GM21367 (cell line): Measurements from ENCODE around the gene CLIP4.

Source experiments
- ATAC-seq: cut with Tn5 transposase; IDR thresholded peaks from one replicate; pipeline ENCODE4 v1.9.1; 2021; ENCODE audit not compliant: unreplicated experiment

The CLIP4 gene

DNA sequence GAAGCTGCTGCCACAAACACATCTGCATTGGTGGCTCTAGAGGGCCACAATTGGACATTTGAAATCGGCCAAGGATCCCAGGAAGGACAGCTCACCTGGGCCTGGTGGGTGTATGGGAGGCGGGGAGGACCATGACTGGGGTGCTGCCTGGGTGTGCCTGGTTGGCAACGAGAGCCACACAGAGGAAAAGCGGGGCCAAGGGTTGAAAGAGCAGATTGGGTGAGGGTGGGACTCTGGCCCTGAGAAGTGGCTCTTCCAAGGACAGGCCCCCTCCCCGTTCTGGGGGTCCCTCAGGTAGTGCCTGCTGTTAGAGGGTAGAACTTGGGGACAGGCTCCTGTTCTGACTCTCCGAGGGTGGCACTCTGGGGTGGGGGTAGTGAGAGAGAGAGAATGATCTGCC lies 102.9 kb downstream of the CLIP4 start:
- no peak for ATAC-seq

DNA sequence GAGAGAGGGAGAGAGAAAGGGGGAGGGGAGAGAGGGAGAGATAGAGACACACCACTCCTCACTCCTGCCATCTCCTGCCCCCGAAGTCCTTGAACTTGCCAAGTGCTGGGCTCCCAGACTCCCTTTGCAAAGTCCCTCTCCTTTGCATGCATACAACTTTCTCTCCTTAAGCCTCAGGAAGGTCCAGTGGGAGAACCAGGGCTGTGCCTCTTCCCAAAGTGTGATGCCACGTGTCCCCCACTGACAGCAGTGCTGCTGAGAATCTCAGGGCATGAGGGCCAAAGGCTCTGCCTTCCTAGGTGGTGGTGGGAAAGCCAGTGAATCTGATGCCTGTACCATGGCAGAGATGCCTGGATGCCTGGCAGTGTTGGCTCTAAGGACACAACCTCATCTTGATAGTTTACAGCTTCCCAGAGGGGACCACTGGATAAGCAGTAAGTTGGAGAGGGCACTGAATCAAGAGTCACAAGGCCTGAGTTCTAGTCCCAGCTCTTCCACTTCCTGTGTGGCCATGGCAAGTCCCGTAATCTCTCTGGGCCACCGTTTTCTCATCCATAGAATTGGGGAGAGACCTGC lies 103.4 kb downstream of the CLIP4 start:
- no peak for ATAC-seq

DNA sequence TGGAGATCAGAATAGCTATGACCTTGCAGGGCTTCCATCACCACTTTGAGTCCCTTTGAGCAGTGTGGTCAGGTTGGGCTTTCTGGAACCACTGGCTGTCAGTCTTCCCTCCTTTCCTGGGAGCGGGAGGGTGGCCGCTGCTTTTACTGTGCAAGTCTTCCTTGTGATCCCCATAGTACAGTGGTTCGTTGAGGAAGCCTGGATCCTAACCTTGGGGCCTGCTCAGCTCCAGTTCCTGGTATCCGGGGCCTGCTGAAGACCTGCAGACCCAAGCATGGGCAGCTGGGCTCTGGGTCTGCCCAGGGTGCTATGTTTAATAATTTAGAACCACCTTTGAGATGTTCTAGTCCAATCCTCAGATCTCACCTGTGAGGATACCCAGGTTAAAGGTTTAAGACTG lies 104.2 kb downstream of the CLIP4 start:
- no peak for ATAC-seq

DNA sequence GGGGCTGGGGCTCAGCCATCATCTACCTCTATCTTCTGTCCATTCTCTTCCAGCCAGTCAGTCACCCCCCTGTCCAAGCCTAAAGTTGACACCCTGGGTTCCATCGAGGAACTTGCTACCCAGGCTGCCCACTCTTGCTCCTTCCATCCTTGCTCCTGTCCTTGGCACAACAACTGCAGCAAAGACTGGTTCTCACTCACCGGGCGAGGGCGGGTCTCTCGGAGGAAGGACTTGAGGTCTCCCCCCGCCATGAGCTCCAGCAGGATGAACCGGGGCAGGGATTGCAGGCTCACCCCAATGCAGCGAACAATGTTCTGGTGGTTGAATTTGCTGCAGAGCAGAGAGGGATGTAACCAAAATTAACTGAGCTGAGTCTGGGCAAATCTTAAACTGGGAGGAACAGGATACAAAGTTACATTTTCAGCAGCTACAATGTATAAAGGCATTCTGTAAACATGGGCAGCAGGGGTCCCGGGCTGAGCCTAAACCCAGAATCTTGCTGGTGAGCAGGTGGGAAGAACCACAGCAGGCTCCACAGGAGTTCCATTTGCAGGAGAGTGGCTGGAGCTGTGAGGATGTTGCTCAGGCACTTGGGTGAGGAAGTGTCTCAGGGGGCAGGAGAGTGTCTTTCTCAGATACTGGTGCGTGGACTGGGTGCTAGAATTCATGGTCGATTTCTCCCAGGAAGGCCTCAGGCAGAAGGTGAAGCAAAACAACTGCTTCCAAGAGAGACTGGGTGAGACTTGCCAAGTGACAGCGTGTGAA lies 105.5 kb downstream of the CLIP4 start:
- ATAC-seq: no peak

DNA sequence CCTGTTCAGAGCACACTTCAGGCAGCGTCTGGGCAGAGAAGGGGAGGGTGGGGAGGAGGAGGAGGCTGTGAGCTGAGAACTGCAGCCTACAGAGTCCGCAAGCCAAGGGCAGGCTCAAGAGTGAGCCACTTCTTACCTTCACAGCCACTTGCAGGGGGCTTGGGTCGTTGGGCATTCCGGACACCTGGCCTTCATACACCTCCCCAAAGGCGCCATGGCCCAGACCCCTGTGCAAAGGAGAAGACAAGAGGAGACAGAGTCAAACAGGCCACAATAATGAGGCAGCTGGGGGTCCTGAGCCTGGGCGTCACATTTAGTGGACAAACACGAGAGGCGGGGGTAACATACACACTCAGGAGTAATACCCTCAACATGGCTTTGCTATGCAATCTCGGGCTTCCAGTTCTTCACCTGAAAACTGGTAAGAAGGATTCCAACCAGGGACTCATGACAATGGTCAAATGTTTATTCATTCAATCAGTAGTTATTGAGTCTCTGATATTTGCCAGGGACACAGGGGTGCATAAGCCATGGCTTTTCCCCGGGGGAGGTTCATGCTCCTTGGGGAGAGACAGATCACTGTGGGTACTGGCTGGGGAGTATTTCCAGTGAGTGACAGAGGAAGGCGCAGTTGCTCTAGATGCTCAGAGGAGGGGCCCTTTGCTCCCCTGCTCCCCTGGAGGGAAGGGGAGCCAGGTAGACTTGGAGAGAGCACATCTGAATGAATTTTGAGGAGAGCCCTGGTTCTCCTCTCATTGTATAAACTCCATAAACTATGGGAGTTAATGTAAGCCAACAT lies 107.4 kb downstream of the CLIP4 start:
- no peak for ATAC-seq

DNA sequence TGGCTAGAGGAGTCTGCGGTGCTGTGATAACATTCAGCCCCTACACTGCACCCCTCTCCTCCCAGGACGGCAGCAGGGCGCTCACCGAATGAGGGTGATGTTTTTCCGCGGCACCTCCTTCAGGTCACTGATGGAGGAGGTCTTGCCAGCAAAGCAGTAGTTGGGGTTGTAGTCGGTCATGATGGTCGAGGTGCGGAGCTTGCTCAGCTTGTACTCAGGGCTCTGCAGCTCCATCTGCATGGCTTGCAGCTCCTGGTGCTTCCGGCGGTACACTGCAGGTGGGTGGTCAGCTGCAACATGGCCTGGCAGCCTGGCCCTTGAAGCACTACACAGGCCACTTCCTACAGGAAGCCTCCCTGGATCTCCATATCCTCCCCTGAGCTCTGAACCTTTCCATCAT lies 108.0 kb downstream of the CLIP4 start:
- ATAC-seq: no peak

DNA sequence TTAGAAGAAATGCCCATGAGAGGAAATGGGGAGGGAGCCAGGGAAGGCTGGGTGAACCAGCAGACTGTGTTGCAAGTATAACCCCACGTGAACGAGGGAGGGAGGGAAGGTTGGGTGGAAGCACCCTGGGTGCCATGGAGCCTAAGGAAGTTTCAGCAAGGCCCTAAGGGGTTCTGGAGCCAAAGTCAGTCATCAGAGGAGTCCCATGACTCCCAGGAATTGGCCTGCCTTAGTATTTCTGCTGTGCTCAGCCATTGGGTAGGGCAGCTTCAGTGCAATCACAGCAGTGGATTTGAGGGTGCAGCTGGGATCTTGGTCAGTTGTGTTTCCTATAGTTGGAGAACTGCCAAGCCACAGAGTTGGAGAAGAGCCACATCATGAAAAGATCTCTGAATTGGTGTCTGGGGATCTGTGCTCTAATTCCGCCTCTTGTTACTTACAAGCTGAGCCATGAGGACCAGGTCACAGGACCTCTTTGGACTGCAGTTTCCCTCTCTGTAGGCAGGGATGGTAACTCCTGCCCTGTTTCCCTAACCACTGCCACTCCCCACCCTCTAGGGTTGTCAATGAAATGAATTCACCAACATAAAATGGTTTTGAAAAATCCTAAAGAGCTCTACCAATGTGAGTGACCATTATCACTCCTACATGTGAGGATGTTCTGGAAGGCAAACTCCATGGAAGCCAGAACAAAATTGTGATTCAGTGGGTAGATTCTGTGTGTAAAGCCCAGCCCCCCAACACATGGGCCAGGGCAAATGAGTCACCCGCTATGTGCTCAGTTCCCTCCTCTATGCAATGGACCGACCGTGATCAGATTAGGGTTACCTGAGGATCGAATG lies 108.9 kb downstream of the CLIP4 start:
- no peak for ATAC-seq

DNA sequence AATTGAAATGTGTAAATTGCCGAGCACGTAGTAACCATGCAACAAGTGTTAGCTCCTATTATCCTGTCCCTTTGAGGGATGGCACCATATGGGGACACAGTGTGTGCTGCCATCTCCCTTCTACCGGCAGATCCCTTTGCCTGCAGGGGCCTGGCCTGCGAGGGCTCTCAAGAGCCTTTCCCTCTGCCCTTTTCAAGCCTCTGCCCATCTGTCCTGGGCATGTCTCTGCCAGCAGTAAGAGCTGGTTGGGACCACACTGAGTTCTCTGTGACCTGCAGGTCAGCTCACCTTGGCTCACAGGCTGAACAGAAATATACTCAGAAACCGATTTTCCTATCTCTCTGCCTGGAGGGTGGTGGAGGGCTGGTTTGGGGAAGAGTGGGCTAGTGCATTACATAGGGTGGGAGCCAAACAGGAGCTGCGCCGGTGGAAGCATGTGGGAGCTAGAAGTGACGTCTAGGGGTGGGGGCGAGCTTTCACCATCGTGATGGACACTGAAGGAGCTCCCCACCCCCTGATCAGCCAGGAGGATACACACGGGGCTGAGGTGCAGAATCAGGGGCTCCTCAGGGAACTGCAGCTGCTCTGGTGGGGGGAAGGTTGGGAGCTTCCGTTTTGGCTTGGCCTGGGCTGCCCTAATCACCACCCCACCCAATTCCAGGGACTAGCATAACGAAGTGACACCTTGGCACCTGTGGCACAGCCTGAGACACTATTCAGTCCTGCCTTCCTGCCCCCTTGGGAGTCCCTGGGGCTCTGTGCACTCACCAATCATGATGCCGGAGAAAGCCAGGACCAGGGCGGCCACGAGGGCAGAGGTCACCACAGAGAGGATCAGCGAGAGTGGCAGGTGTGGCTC lies 109.7 kb downstream of the CLIP4 start:
- no peak for ATAC-seq

DNA sequence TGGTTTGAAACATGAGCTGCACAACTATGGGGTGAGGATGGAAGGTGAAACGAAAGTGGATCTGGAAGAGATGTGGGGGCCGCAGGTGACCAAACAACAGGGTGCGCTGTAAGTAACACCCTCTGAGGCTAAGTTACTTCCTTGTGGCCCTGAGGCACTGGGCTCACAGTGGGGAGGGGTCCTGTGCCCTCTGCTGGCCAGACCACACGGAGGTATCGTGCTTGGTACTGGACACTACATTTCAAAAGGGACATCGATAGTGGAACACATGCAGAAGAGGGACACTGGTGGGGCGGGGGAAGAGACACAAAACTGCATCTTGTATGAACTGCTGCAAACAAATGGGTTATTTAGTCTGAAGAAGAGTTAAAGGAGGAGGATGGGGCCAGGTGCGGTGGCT lies 110.6 kb downstream of the CLIP4 start:
- no peak for ATAC-seq

DNA sequence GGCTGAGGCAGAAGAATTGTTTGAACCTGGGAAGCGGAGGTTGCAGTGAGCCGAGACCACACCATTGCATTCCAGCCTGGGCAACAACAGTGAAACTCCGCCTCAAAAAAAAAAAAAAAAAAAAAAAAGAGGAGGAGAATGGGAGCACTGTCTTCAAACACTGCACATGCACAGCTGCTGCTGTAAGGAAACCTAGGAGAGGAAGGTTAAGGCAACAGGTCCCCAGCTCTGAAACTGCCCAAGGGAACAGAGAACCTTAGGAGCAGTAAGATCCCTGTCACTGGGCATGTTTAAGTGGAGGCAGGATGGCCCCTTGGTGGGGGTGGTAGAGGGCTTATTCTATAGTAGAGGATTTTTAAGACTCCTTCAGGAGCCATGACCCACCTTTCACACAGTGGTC lies 111.2 kb downstream of the CLIP4 start:
- ATAC-seq: no peak

DNA sequence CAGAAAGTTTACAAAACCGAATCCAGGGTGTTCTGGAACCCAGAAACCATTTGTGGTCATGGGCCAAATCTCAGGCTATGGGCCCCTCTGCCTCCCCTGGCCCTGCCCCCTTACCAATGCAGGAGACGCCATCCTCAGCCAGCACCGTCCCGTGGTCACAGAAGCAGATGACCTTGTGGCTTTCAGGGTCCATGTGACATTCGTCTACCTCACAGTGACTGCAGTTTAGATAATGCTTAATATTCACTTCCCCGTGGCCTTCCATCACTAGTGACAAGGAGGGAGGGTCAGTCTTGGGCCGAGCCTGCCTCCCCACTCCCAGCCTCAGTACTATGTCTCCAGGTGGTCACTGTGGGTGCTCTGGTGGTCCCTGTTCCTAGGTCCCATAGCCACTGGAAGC lies 111.6 kb downstream of the CLIP4 start:
- no peak for ATAC-seq

DNA sequence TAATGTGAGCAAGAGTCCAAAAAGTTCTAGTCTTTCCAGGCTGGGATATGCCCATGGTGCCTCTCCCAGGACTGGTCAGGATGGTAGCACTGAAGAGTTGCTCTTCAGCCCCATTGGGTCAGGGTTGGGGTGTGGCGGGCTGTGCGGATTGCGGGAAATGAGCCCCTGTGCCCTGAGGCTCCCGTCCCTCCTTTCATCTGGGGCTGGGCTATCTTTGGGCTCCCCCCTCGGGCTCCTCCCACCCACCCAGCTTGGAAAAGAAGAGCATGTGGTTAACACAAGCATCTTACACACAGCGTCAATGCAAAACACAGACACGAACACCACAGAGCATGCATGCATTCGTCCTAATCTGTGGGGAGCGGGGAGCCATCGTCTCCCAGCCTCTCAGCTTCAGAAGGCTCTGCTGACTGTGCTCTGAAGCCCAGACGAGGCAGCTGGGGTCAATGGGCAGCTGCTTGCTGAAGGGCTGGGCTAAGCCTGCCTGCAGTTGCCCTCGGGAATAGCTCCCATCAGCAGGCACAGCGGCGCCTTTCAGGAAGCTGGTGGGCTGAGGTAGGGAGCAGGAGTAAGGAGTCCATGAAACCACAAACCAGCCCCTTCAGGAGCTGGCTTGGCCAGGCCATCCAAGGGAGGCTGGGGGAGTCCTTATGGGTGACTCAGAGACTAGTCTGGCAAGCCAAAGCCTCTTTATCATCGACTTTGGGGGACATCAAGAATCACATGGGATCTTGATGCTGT lies 112.9 kb downstream of the CLIP4 start:
- no peak for ATAC-seq

DNA sequence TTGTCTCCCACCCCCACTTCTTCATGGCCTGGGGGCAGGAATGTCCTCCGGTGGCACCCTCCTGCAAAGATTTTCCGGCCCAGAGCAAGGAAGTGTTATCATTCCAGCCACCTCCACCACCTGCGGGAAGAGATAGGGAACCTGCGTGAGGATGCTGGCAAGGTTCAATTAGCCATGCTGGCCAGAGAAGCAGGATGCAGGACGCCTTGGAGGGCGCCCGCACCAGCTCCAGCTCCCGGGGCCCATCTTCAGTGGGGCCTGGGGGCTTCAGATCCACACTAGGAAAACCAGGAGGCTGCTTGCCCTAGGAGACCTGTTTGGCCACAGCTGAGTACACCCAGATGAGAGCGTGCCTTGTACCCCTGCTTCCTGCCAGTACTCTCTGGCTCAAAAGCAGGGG lies 113.7 kb downstream of the CLIP4 start:
- ATAC-seq: no peak

DNA sequence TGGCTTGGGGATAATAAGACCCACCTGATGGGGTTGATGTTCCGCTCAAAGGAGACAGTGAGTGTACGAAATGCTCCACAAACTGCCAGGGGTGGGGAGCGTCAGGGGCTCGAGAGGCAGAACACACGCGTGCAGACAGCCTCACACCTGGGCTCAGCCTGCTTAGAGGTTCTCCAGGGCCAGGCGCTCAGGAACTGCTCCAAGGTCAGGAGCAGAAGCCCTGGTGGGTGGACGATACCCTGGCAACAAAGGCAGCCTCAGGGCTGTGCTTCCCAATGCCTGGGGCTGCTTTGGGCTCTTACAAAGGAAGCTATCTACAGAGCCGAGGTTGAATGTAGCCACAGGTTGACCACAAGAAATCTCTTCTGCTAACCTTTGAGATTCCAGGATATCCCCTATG lies 114.4 kb downstream of the CLIP4 start:
- ATAC-seq: no peak

DNA sequence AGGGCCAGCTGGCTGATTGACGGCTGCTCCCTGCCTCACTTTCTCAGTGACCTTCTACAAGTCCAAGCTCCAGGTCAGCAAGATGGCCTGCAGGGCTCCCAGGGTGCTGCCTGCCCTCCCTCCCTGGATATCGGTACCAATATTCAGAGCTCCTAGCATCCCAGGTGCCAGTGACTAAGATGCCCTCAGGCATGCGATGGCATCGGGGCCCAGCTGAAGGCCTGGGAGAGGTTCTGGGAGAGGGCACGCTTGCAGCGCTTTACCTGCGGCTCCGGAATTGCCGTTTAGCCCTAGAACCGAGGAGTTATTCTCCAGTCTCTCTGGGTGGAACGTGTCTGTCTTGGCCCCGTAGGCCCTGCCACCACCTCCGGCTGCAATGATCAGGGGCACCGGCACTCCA lies 116.8 kb downstream of the CLIP4 start:
- no peak for ATAC-seq

DNA sequence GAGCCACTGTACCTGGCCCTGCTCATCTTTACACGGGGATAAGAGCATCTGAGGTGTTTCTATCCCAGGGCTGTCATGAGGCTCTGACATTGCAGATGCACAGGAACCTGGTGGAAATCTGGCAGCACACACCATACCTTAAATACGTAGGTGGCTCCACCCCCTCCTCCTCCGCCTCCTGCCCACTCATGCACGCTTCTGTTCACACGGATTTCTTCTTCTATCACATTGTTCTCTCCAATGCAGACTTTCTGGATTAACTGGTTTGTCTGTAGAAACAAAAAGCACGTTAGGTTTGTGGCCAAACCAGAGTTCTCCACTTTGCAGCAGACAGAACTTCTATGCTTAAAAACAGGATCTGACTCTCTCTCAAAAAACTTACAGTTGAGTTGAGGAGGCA lies 118.2 kb downstream of the CLIP4 start:
- ATAC-seq: no peak

DNA sequence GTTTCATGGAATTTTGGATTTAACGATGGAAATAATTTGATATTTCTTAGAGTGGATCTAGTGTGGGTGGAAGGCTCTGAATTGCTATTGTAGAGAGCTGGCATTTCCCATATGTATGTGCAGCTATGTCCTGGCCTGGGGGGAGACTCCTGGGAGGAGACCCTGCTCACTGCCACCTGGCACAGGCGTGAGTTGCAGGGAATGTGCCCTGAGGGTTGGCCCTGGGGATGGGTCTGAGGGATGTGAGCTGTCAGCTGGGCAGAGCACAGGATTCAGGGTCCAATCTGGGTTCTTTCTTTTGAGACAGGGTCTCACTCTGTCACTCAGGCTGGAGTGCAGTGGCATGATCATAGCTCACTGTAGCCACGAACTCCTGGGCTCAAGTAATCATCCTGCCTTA lies 120.2 kb downstream of the CLIP4 start:
- ATAC-seq: no peak

DNA sequence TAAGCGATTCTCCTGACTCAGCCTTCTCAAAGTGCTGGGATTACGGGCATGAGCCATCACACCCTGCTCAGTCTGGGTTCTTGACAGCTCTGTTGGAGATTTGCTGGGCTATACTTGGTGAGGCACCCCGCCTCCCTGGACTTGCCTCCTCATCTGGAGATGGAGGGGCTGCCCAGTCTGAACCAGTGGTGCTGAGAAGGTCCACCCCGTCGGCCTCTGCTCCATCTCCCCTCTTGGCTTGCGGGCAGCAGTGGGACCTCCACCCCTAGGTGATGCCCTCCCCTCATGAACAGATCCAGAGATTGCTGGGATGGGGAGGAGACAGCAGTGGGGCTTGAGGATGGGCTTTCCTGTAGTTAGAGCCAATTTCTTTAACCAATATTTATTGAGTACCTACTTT lies 120.9 kb downstream of the CLIP4 start:
- ATAC-seq: no peak

DNA sequence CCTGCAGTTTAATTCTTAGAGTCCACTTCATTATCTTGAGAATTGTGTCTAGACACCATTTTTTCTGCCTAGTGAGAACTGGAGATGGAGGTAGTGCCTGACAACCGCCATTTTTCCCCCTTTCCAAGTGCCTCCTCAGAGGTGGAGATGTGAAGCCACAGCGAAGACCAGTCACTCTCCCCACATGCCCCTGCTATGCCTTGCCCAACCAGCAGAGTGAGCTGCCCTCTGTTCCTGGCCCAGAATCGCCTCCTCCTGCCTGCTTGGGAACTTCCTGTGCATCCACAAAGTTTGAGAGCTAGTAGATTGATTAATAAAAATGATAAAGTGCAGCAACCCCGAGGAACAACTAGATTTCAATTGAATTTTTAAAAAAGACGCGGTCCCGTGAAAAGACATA lies 123.3 kb downstream of the CLIP4 start:
- no peak for ATAC-seq
